K562 (cell line): ENCODE data around the gene ARHGEF10L. TPM values are rescaled to one million over a fixed set of nuclear protein-coding genes. Genes with fewer than 3 reads are reported as not detected.

ENCODE experiments used
- ATAC-seq: fragments of 200-7000 bp; cut with Tn5 transposase; 3 replicates; pipeline ENCODE4 v1.9.1; 2020; ENCODE audit warnings: moderate library complexity
- BruUV-seq: library from RNA; stranded (reverse); fragments of 400-500 nt; replicated peaks from 2 replicates; lab custom pipeline; 2021; lab: Mats Ljungman, UMichigan
- CTCF ChIA-PET: fragments of 300-600 bp; formaldehyde crosslinking; extraction: SDS; loops from one replicate; lab custom pipeline; 2021; ENCODE audit warnings: low intra/inter-chr PET ratio; lab: Yijun Ruan, JAX
- POLR2A ChIA-PET: fragments of 300-600, 350-650 bp; sonication (Branson Sonifier 250); formaldehyde crosslinking; extraction: SDS; loops from one replicate; lab custom pipeline; 2021; ENCODE audit warnings: antibody characterized with exemption, inconsistent platforms; lab: Yijun Ruan, JAX
- DNase-seq, 4 experiments: peaks; one replicate each; pipeline versions ENCODE4 v3.0.0 to v3.0.0-alpha.2; 2011 to 2018; ENCODE audit warnings: low spot score in 3 of 4, mixed read lengths in 3 of 4; ENCODE audit errors: extremely low read depth in 1 of 4
- FAIRE-seq: peaks from 2 replicates; lab custom pipeline; 2011; peaks lifted over from hg19 to GRCh38; lab: Jason Lieb, UNC
- H2AFZ ChIP-seq: 2 replicates; pipeline ENCODE4 v1.6.0; 2011; ENCODE audit warnings: low read depth, low read length, control low read depth, inconsistent platforms
- H3K27ac ChIP-seq: fragments of 200-600 bp; 3 replicates; pipeline ENCODE4 v1.8.0; 2011; ENCODE audit warnings: low read depth, mild to moderate bottlenecking, control low read depth, inconsistent platforms, low read length, moderate library complexity, mixed read lengths; ENCODE audit errors: extremely low read depth
- H3K27me3 ChIP-seq, 2 experiments: fragments of 300-600 bp in 1 of 2; 2 replicates in 1 of 2; 3 replicates in 1 of 2; pipeline versions ENCODE4 v1.6.0 to v1.8.0; 2011; ENCODE audit warnings: inconsistent platforms in 2 of 2, low read length in 2 of 2, mild to moderate bottlenecking in 1 of 2, mixed read lengths in 1 of 2, moderate library complexity in 1 of 2; ENCODE audit not compliant: control insufficient read depth in 2 of 2, insufficient read depth in 2 of 2
- H3K36me3 ChIP-seq: fragments of 300-600 bp; 3 replicates; pipeline ENCODE4 v1.8.0; 2011; ENCODE audit warnings: mild to moderate bottlenecking, low read length, inconsistent platforms; ENCODE audit not compliant: control insufficient read depth, insufficient read depth
- H3K4me1 ChIP-seq, 2 experiments: fragments of 200-600 bp in 1 of 2; replicated peaks in 1 of 2; 2 replicates in 1 of 2; 3 replicates in 1 of 2; pipeline versions ENCODE4 v1.5.1 to v1.8.0; 2011; ENCODE audit warnings: inconsistent platforms in 2 of 2, low read length in 2 of 2, mild to moderate bottlenecking in 1 of 2, mixed read lengths in 1 of 2, moderate library complexity in 1 of 2; ENCODE audit not compliant: control insufficient read depth in 2 of 2, insufficient read depth in 2 of 2
- H3K4me2 ChIP-seq: 2 replicates; pipeline ENCODE4 v1.6.1; 2011; ENCODE audit warnings: low read length, control low read depth, inconsistent platforms, mixed read lengths; ENCODE audit not compliant: insufficient read depth
- H3K4me3 ChIP-seq: fragments of 200-600 bp; sonication (generic), shearing (Covaris generic); 2 replicates; pipeline ENCODE4 v1.5.1; 2016; ENCODE audit warnings: control low read depth, inconsistent platforms
- H3K79me2 ChIP-seq: fragments of 200-600 bp; 3 replicates; pipeline ENCODE4 v1.8.0; 2011; ENCODE audit warnings: low read length, inconsistent platforms; ENCODE audit not compliant: control insufficient read depth, insufficient read depth
- H3K9ac ChIP-seq, 2 experiments: 2 replicates each; pipeline versions ENCODE4 v1.6.0 to v1.6.1; 2011; ENCODE audit warnings: low read depth in 2 of 2, low read length in 2 of 2, control low read depth in 1 of 2, inconsistent platforms in 1 of 2, mild to moderate bottlenecking in 1 of 2, mixed read lengths in 1 of 2; ENCODE audit not compliant: insufficient read depth in 1 of 2
- H3K9me1 ChIP-seq: one replicate; pipeline ENCODE4 v1.6.0; 2011; ENCODE audit warnings: inconsistent platforms, mild to moderate bottlenecking, low read length, moderate library complexity; ENCODE audit not compliant: control insufficient read depth, insufficient read depth
- H3K9me3 ChIP-seq: replicated peaks from 2 replicates; pipeline ENCODE4 v1.5.1; 2011; ENCODE audit warnings: low read depth, low read length, inconsistent platforms; ENCODE audit not compliant: control insufficient read depth, insufficient read depth
- H4K20me1 ChIP-seq: replicated peaks from 2 replicates; pipeline ENCODE4 v1.6.1; 2011; ENCODE audit warnings: low read length, inconsistent platforms, mixed read lengths; ENCODE audit not compliant: control insufficient read depth, insufficient read depth
- MAFG ChIP-seq: fragments of 450-650 bp; conservative IDR thresholded peaks from 2 replicates; pipeline ENCODE4 v1.6.1; 2016; ENCODE audit warnings: missing genetic modification characterization, missing compliant biosample characterization
- MYC ChIP-seq, 2 experiments: fragments of 250-450 bp in 1 of 2; sonication (Bioruptor Pico) in 1 of 2; IDR thresholded peaks; 2 replicates each; pipeline versions ENCODE4 v1.5.1 to v1.6.1; 2012 to 2021; ENCODE audit warnings: low read depth in 2 of 2, borderline replicate concordance in 1 of 2, improper control_type of control experiment in 1 of 2, low read length in 1 of 2, mild to moderate bottlenecking in 1 of 2, moderate library complexity in 1 of 2
- RAD21 ChIP-seq, 2 experiments: fragments of 250-450 bp in 1 of 2; fragments of 450-650 bp in 1 of 2; sonication (Bioruptor Pico) in 1 of 2; formaldehyde crosslinking in 1 of 2; IDR thresholded peaks in 1 of 2; conservative IDR thresholded peaks in 1 of 2; 2 replicates each; pipeline versions ENCODE4 v1.4.0 to v1.8.0; 2020 to 2022; ENCODE audit warnings: mild to moderate bottlenecking in 2 of 2, moderate library complexity in 1 of 2
- SMC3 ChIP-seq: conservative IDR thresholded peaks from 2 replicates; pipeline ENCODE4 v1.6.1; 2011; ENCODE audit warnings: low read depth, low read length, improper control_type of control experiment; ENCODE audit not compliant: insufficient read depth
- WGBS: fragments of 100-300 bp; shearing (Covaris generic); methylation state at CpG from one replicate; pipeline ENCODE4 v1.1.6; 2016; ENCODE audit warnings: low coverage, mixed read lengths; ENCODE audit not compliant: insufficient coverage; ENCODE audit errors: missing lambda C conversion rate; 5-methylcytosine and 5-hydroxymethylcytosine counted together
- in situ Hi-C: fragments of 300-500 bp; cut with MboI; formaldehyde crosslinking; loops from 4 replicates; pipeline ENCODE4 v1.15.0; 2018; ENCODE audit warnings: inconsistent platforms, mixed read lengths
- intact Hi-C: fragments of 100-400 bp; cut with micrococcal nuclease; formaldehyde crosslinking; loops from 2 replicates; pipeline ENCODE4 v1.14.2; 2022
- polyA plus RNA-seq, 8 experiments: library from polyadenylated mRNA; depleted of rRNA in 4 of 8; stranded (reverse) in 5 of 8; unstranded in 3 of 8; fragments of >200 nt; fragmentation: Nextera tagmentation in 2 of 8; fragmentation: Illumina TruSeq in 1 of 8; extraction: Ambion mirVana in 2 of 8; extraction: Trizol in 1 of 8; gene quantifications; 2 replicates each; pipeline versions ENCODE4 v1.2.1 to v1.2.3, GENCODE V29; 2011 to 2014; ENCODE audit warnings: inconsistent platforms in 1 of 8, missing spikeins in 1 of 8
- total RNA-seq, 7 experiments: library from RNA; depleted of rRNA in 6 of 7; stranded (reverse); fragments of >200 nt in 6 of 7; fragmentation: Illumina TruSeq in 2 of 7; extraction: Trizol in 2 of 7; gene quantifications; 2 replicates each; pipeline versions ENCODE4 v1.2.1 to v1.2.3, GENCODE V29; 2011 to 2021; ENCODE audit warnings: low replicate concordance in 1 of 7
- TF ChIP-seq, protein P1 (sequence below), 3 experiments: IDR thresholded peaks in 2 of 3; conservative IDR thresholded peaks in 1 of 3; 2 replicates each; pipeline ENCODE4 v1.5.1; 2011 to 2012; ENCODE audit warnings: low read length in 3 of 3, mild to moderate bottlenecking in 3 of 3, control low read depth in 2 of 3, improper control_type of control experiment in 1 of 3, inconsistent platforms in 1 of 3, low read depth in 1 of 3, mixed read lengths in 1 of 3, moderate library complexity in 1 of 3; ENCODE audit not compliant: insufficient read depth in 2 of 3
- TF ChIP-seq, protein P2 (sequence below): IDR thresholded peaks from 2 replicates; pipeline ENCODE4 v1.6.1; 2016; ENCODE audit warnings: missing genetic modification characterization, missing compliant biosample characterization
- TF ChIP-seq, protein P3 (sequence below): fragments of 250-450 bp; sonication (Bioruptor Pico); IDR thresholded peaks from 2 replicates; pipeline ENCODE4 v1.8.0; 2022; ENCODE audit warnings: inconsistent platforms

The ARHGEF10L gene
- total and polyA plus RNA-seq, 9 of the 15 experiments (the other 6 are each of a cell fraction or from before 2014, with no cell fraction given), result 0.09 to 0.13 TPM; not detected in 7

GRCh38 chr1:17629460-17629859, 90.0 kb downstream of the ARHGEF10L start:
- H4K20me1 ChIP-seq, result peaks cover 32% of the 10 kb centered on the region
- no peak overlapping the region for H3K4me3 ChIP-seq
- H3K9me1 ChIP-seq, result peaks cover 3% of the 10 kb centered on the region
- in situ Hi-C loops (no loop called here), intact Hi-C loops (no loop called here)
- 3% methylated on average over 11 of the region's 11 CpGs for WGBS
- no peak overlapping the region for H2AFZ ChIP-seq
- DNase-seq, result peak; percentile 24 to 71 (median 62)
- peaks cover 12 to 67% of the 10 kb centered on the region in 2 experiments; a peak in 4 of 5 replicates for H3K27me3 ChIP-seq
- H3K9ac ChIP-seq, result peak overlapping the region in 1 of 2 experiments; percentile 27; a peak in 1 of 4 replicates
- no peaks in the 10 kb centered on the region for H3K9me3 ChIP-seq
- no peaks in the 10 kb centered on the region for H3K79me2 ChIP-seq
- FAIRE-seq, result no peak
- CTCF ChIA-PET, result interaction anchor here (1.0 kb wide), 1 partner anchor 210 kb away, joined by 3 read pairs; no protein-coding TSS in a partner anchor
- no peak overlapping the region for H3K27ac ChIP-seq
- BruUV-seq, result no TSS peak
- no peaks in the 10 kb centered on the region for H3K36me3 ChIP-seq
- POLR2A ChIA-PET, result no interaction called here
- ATAC-seq, result peak; percentile 84
- H3K4me2 ChIP-seq, result no peak overlapping the region
- H3K4me1 ChIP-seq, result no peaks in the 10 kb centered on the region; a peak in 2 of 5 replicates
- TF ChIP-seq RAD21 (CRISPR knock-in tag; conservative IDR thresholded peaks at IDR 0.05 in 1 of 2, IDR thresholded peaks at IDR 0.05 in 1 of 2), result peak in 1 of 2 experiments; percentile 40; a peak in 1 of 4 replicates
- TF ChIP-seq MAFG, result no peak
- TF ChIP-seq, protein P1, sequence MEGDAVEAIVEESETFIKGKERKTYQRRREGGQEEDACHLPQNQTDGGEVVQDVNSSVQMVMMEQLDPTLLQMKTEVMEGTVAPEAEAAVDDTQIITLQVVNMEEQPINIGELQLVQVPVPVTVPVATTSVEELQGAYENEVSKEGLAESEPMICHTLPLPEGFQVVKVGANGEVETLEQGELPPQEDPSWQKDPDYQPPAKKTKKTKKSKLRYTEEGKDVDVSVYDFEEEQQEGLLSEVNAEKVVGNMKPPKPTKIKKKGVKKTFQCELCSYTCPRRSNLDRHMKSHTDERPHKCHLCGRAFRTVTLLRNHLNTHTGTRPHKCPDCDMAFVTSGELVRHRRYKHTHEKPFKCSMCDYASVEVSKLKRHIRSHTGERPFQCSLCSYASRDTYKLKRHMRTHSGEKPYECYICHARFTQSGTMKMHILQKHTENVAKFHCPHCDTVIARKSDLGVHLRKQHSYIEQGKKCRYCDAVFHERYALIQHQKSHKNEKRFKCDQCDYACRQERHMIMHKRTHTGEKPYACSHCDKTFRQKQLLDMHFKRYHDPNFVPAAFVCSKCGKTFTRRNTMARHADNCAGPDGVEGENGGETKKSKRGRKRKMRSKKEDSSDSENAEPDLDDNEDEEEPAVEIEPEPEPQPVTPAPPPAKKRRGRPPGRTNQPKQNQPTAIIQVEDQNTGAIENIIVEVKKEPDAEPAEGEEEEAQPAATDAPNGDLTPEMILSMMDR (IDR thresholded peaks at IDR 0.05 in 2 of 3, conservative IDR thresholded peaks at IDR 0.05 in 1 of 3; ENCODE audit: insufficient read depth in 2 of 3, low read depth in 1 of 3, low read length in 3 of 3), result peak; percentile 50 to 66 (median 63)
- peak; percentile 34; the same call in 1 of the 2 replicates for TF ChIP-seq SMC3
- TF ChIP-seq, protein P2, sequence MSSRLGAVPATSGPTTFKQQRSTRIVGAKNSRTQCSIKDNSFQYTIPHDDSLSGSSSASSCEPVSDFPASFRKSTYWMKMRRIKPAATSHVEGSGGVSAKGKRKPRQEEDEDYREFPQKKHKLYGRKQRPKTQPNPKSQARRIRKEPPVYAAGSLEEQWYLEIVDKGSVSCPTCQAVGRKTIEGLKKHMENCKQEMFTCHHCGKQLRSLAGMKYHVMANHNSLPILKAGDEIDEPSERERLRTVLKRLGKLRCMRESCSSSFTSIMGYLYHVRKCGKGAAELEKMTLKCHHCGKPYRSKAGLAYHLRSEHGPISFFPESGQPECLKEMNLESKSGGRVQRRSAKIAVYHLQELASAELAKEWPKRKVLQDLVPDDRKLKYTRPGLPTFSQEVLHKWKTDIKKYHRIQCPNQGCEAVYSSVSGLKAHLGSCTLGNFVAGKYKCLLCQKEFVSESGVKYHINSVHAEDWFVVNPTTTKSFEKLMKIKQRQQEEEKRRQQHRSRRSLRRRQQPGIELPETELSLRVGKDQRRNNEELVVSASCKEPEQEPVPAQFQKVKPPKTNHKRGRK (tag), result no peak
- TF ChIP-seq MYC (IDR thresholded peaks at IDR 0.05; ENCODE audit: low read depth, low read length), result peak; percentile 55; the same call in 1 of the 2 replicates
- TF ChIP-seq MYC (CRISPR knock-in tag; IDR thresholded peaks at IDR 0.05; ENCODE audit: borderline replicate concordance, low read depth), result no peak
- TF ChIP-seq, protein P3, sequence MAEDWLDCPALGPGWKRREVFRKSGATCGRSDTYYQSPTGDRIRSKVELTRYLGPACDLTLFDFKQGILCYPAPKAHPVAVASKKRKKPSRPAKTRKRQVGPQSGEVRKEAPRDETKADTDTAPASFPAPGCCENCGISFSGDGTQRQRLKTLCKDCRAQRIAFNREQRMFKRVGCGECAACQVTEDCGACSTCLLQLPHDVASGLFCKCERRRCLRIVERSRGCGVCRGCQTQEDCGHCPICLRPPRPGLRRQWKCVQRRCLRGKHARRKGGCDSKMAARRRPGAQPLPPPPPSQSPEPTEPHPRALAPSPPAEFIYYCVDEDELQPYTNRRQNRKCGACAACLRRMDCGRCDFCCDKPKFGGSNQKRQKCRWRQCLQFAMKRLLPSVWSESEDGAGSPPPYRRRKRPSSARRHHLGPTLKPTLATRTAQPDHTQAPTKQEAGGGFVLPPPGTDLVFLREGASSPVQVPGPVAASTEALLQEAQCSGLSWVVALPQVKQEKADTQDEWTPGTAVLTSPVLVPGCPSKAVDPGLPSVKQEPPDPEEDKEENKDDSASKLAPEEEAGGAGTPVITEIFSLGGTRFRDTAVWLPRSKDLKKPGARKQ (CRISPR knock-in tag), result no peak
